GM23338 (cell line): Measurements from ENCODE around the gene HPS4.

ENCODE experiments used
- CREB1 ChIP-seq: fragments of 250-450 bp; sonication (Bioruptor Pico); IDR thresholded peaks from 2 replicates; pipeline ENCODE4 v1.5.0; 2020; ENCODE audit warnings: low read depth, mild to moderate bottlenecking, moderate library complexity
- EZH2 ChIP-seq: fragments of 200-600 bp; sonication (generic); IDR thresholded peaks from one replicate; pipeline ENCODE4 v1.8.0; 2017; ENCODE audit warnings: antibody characterized with exemption, mild to moderate bottlenecking, low read depth; ENCODE audit not compliant: unreplicated experiment
- JUNB ChIP-seq: IDR thresholded peaks from one replicate; pipeline ENCODE4 v1.6.1; 2016; ENCODE audit warnings: antibody characterized with exemption; ENCODE audit not compliant: unreplicated experiment
- POLR2AphosphoS5 ChIP-seq: IDR thresholded peaks from 2 replicates; pipeline ENCODE4 v1.6.1; 2016; ENCODE audit warnings: antibody characterized with exemption, low read depth
- REST ChIP-seq: IDR thresholded peaks from one replicate; pipeline ENCODE4 v1.6.1; 2018; ENCODE audit warnings: antibody characterized with exemption; ENCODE audit not compliant: unreplicated experiment
- ZNF114 ChIP-seq: fragments of 250-450 bp; sonication (Bioruptor Pico); IDR thresholded peaks from 2 replicates; pipeline ENCODE4 v1.5.0; 2020; ENCODE audit warnings: mild to moderate bottlenecking, moderate library complexity

DNA sequence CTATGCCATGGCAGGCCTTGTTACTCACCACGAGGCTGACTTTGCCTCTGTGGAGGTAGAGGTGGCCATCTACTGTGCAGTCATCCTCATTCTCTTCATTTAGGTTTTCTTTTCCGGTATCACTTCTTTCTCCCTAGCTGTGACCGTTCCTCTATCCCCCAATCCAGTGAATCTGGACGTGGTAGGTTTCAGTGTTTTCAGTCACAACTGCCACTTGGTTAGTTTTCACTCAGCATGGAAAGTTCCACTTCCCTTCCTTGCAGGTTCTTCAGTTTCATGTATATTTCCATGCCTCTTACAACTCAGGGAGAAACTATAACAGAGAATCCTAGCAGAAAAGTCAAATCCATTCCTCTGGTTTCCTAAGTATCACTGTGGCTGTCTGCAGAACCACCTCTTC lies 1.9 kb downstream of the HPS4 start:
- TF ChIP-seq CREB1 (CRISPR knock-in tag), result no peak
- no peak for TF ChIP-seq EZH2
- TF ChIP-seq POLR2AphosphoS5, result no peak
- no peak for TF ChIP-seq JUNB
- no peak for TF ChIP-seq ZNF114 (CRISPR knock-in tag)
- no peak for TF ChIP-seq REST
